ENCODE results near the gene CENPB. TPM values are rescaled to one million over a fixed set of nuclear protein-coding genes. Genes with fewer than 3 reads are reported as not detected.

Gene CENPB
- total RNA-seq, 1 donor from 2014 or later, result 82.3 TPM

GRCh38 chr20:3771552-3772058 lies 14.9 kb downstream of the CENPB start:
- TF ChIP-seq CTCF (conservative IDR thresholded peaks at IDR 0.05; ENCODE audit: low read depth, low read length), result no peak
- DNase-seq (ENCODE audit: low read depth), result no peak
- H3K4me3 ChIP-seq (ENCODE audit: low read depth, low read length), result no peak overlapping the region

- no peak for DNase-seq (ENCODE audit: low read depth)
- TF ChIP-seq CTCF (conservative IDR thresholded peaks at IDR 0.05; ENCODE audit: low read depth, low read length), result peak; percentile 61
- H3K4me3 ChIP-seq (ENCODE audit: low read depth, low read length), result peak overlapping the region; percentile 90
Observed at GRCh38 chr20:3768342-3769130, 18.0 kb downstream of the CENPB start.

GRCh38 chr20:3767427-3768341 lies 18.9 kb downstream of the CENPB start, which contains the start of gene ADISSP:
Gene ADISSP (minus strand): TSS chr20:3767753. CDS start chr20:3760100, 7,653 bp downstream.
- no peak for DNase-seq (ENCODE audit: low read depth)
- H3K4me3 ChIP-seq (ENCODE audit: low read depth, low read length), result peak within 1 kb of the TSS; percentile 90
- TF ChIP-seq CTCF (conservative IDR thresholded peaks at IDR 0.05; ENCODE audit: low read depth, low read length), result peak; percentile 11

GRCh38 chr20:3767110-3767426 lies 19.5 kb downstream of the CENPB start:
- peak overlapping the region; percentile 90 for H3K4me3 ChIP-seq (ENCODE audit: low read depth, low read length)
- no peak for TF ChIP-seq CTCF (conservative IDR thresholded peaks at IDR 0.05; ENCODE audit: low read depth, low read length)
- DNase-seq (ENCODE audit: low read depth), result no peak

- no peak for TF ChIP-seq CTCF (conservative IDR thresholded peaks at IDR 0.05; ENCODE audit: low read depth, low read length)
- peak overlapping the region; percentile 90 for H3K4me3 ChIP-seq (ENCODE audit: low read depth, low read length)
- no peak for DNase-seq (ENCODE audit: low read depth)
Observed at GRCh38 chr20:3766422-3767109, 20.0 kb downstream of the CENPB start.

GRCh38 chr20:3765171-3765882 lies 21.2 kb downstream of the CENPB start:
- no peak for TF ChIP-seq CTCF (conservative IDR thresholded peaks at IDR 0.05; ENCODE audit: low read depth, low read length)

More at GRCh38 chr20:3765171-3765882, 21.2 kb downstream of the CENPB start:
- no peak for DNase-seq (ENCODE audit: low read depth)
- no peak overlapping the region for H3K4me3 ChIP-seq (ENCODE audit: low read depth, low read length)
